AG04450 (cell line): ENCODE results near the gene MIA3. TPM values are rescaled to one million over a fixed set of nuclear protein-coding genes. Genes with fewer than 3 reads are reported as not detected.

Experiments
- CTCF ChIA-PET: fragments of 300-600, 350-600 bp; formaldehyde crosslinking; extraction: SDS; loops from one replicate; lab custom pipeline; 2022; ENCODE audit warnings: antibody characterized with exemption, inconsistent platforms; lab: Charles Lee
- POLR2A ChIA-PET: fragments of 350-600 bp; formaldehyde crosslinking; extraction: SDS; loops from one replicate; lab custom pipeline; 2021; ENCODE audit warnings: antibody characterized with exemption, inconsistent platforms; lab: Yijun Ruan, JAX
- DNase-seq: peaks from one replicate; pipeline ENCODE4 v3.0.0-alpha.2; 2011; ENCODE audit warnings: low read depth, low spot score
- H3K27ac ChIP-seq: one replicate; pipeline ENCODE4 v1.5.1; 2012; ENCODE audit warnings: low read depth, low read length, control low read depth
- H3K27me3 ChIP-seq: one replicate; pipeline ENCODE4 v1.6.0; 2012; ENCODE audit warnings: low read length; ENCODE audit not compliant: control insufficient read depth, insufficient read depth
- H3K4me3 ChIP-seq: 2 replicates; pipeline ENCODE4 v1.5.1; 2011; ENCODE audit warnings: mild to moderate bottlenecking, low read depth, low read length, control low read depth
- H3K9me3 ChIP-seq: 2 replicates; pipeline ENCODE4 v1.5.1; 2012; ENCODE audit warnings: low read length; ENCODE audit not compliant: control insufficient read depth, insufficient read depth
- polyA plus RNA-seq: library from polyadenylated mRNA; depleted of rRNA; stranded (reverse); fragments of >200 nt; gene quantifications from 2 replicates; pipeline ENCODE4 v1.2.3, GENCODE V29; 2011
- TF ChIP-seq, protein P1 (sequence below): IDR thresholded peaks from 2 replicates; pipeline ENCODE4 v1.5.1; 2011; ENCODE audit warnings: low read depth, low read length, control low read depth, inconsistent platforms

MIA3 gene
- polyA plus RNA-seq, 1 experiment, result 53.6 TPM

DNA sequence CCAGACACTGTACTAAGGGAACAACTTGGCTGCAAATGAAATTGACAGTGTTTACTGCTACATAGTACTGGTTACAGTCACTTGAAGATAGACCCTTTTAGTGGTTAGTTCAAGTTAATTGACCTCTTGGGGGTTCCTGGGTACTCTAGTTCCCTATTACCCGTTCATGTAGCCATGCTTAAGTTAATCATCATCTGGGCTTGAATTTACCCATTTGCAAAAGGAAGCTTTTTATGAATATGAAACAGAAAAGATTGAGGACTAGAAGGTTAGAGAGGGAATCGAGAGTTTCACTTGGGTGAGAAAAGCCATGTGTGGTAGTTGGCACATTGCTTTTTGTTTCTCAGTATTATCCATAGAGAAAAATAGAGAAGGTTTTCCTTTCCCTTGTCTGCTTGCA is 2.7 kb downstream of the MIA3 start:
- no peak for DNase-seq
- H3K27ac ChIP-seq, result no peak overlapping the region
- CTCF ChIA-PET, result interaction anchor here (4.0 to 7.6 kb wide), 2 partner anchors 14 to 155 kb away, joined by 17 to 49 read pairs; no protein-coding TSS in a partner anchor
- POLR2A ChIA-PET, result no interaction called here
- TF ChIP-seq, protein P1, sequence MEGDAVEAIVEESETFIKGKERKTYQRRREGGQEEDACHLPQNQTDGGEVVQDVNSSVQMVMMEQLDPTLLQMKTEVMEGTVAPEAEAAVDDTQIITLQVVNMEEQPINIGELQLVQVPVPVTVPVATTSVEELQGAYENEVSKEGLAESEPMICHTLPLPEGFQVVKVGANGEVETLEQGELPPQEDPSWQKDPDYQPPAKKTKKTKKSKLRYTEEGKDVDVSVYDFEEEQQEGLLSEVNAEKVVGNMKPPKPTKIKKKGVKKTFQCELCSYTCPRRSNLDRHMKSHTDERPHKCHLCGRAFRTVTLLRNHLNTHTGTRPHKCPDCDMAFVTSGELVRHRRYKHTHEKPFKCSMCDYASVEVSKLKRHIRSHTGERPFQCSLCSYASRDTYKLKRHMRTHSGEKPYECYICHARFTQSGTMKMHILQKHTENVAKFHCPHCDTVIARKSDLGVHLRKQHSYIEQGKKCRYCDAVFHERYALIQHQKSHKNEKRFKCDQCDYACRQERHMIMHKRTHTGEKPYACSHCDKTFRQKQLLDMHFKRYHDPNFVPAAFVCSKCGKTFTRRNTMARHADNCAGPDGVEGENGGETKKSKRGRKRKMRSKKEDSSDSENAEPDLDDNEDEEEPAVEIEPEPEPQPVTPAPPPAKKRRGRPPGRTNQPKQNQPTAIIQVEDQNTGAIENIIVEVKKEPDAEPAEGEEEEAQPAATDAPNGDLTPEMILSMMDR, result no peak
- no peaks in the 10 kb centered on the region for H3K9me3 ChIP-seq
- H3K27me3 ChIP-seq, result no peaks in the 10 kb centered on the region
- H3K4me3 ChIP-seq, result no peak overlapping the region

DNA sequence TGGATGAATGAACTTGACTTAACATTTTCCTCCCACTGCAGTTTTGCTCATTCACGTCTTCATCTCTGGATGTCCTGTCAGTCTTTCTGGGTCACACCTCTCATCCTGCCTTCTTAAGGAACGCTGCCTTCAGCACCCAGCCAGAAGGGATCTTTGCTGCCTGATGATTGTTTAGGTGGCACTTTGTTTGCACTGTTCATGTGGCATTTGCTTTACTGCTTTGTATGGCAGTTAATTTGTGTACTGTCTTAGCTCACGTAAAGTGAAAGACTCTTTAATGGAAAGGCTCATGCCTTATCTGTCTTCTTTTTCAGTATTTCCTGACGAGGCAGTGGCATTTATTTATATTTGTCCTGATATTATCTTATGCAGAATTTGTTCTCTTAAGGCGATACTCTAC is 4.9 kb downstream of the MIA3 start:
- no peak for DNase-seq
- H3K27ac ChIP-seq, result no peak overlapping the region
- ChIA-PET CTCF (interaction anchor here (7.6 kb wide), 1 partner anchor 12 kb away, joined by 49 read pairs; no protein-coding TSS in a partner anchor), POLR2A (no interaction called here)
- no peak overlapping the region for H3K4me3 ChIP-seq
- TF ChIP-seq, protein P1, result no peak
- H3K27me3 ChIP-seq, result no peaks in the 10 kb centered on the region
- no peaks in the 10 kb centered on the region for H3K9me3 ChIP-seq

GRCh38 chr1:222623458-222623857 is 5.6 kb downstream of the MIA3 start:
- TF ChIP-seq, protein P1, result no peak
- ChIA-PET POLR2A (no interaction called here), CTCF (interaction anchor here (7.6 kb wide), 1 partner anchor 11 kb away, joined by 49 read pairs; no protein-coding TSS in a partner anchor)
- Histone ChIP-seq H3K27ac (no peak overlapping the region), H3K27me3 (no peaks in the 10 kb centered on the region), H3K9me3 (no peaks in the 10 kb centered on the region), H3K4me3 (no peak overlapping the region)
- no peak for DNase-seq

DNA sequence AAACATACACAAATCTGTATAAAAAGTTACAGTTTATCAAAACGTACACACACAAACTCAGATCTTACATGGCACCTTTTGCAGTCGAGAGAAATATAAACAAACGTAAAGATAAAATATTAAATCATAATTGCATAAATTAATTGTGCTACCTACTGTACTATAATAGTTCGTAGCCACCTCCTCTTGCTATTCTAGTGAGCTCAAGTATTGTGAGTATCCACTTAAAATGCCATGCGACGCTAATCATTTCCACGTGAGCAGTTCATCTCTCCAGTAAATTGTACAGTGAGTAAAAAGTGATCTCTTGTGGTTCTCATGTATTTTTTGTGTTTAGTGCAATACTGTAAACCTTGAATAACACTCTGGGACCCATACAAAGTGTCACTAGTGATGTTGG is 6.3 kb downstream of the MIA3 start:
- POLR2A ChIA-PET, result no interaction called here
- H3K4me3 ChIP-seq, result no peak overlapping the region
- CTCF ChIA-PET, result interaction anchor here (1.0 to 7.6 kb wide), 2 partner anchors 10 to 159 kb away, joined by 4 to 49 read pairs; no protein-coding TSS in a partner anchor
- no peak for DNase-seq
- no peak overlapping the region for H3K27ac ChIP-seq
- TF ChIP-seq, protein P1, result no peak
- no peaks in the 10 kb centered on the region for H3K9me3 ChIP-seq
- H3K27me3 ChIP-seq, result no peaks in the 10 kb centered on the region

- no peak overlapping the region for H3K27ac ChIP-seq
Observed at GRCh38 chr1:222627232-222627631, 9.3 kb downstream of the MIA3 start.

More at GRCh38 chr1:222627232-222627631, 9.3 kb downstream of the MIA3 start:
- Histone ChIP-seq H3K27me3 (no peaks in the 10 kb centered on the region), H3K4me3 (no peak overlapping the region), H3K9me3 (no peaks in the 10 kb centered on the region)
- POLR2A ChIA-PET, result no interaction called here
- TF ChIP-seq, protein P1, result no peak
- DNase-seq, result no peak
- CTCF ChIA-PET, result interaction anchor here (1.7 kb wide), 1 partner anchor 162 kb away, joined by 7 read pairs; no protein-coding TSS in a partner anchor
